Activated naive CD4-positive, alpha-beta T cell treated with anti-CD3 and anti-CD28 coated beads, Interleukin-2, amount 50 U/mL, for 16 hours (primary cell): ENCODE results near the gene SND1.
"Not testable (repeated sequence)": the region's sequence is repeated elsewhere in the genome, so short reads cannot be mapped to it uniquely, and the experiment has no call there.

Experiments
- DNase-seq: peaks from one replicate; pipeline ENCODE4 v3.0.0-alpha.2; 2020

SND1 gene

GRCh38 chr7:127810696-127811660 lies 159.0 kb downstream of the SND1 start:
- no peak for DNase-seq

GRCh38 chr7:127812540-127812939 lies 160.5 kb downstream of the SND1 start:
- DNase-seq = no peak

GRCh38 chr7:127813991-127814541 lies 162.1 kb downstream of the SND1 start:
- no peak for DNase-seq

- DNase-seq = no peak
These were observed 163.7 kb downstream of the SND1 start for GRCh38 chr7:127815631-127816145.

DNA sequence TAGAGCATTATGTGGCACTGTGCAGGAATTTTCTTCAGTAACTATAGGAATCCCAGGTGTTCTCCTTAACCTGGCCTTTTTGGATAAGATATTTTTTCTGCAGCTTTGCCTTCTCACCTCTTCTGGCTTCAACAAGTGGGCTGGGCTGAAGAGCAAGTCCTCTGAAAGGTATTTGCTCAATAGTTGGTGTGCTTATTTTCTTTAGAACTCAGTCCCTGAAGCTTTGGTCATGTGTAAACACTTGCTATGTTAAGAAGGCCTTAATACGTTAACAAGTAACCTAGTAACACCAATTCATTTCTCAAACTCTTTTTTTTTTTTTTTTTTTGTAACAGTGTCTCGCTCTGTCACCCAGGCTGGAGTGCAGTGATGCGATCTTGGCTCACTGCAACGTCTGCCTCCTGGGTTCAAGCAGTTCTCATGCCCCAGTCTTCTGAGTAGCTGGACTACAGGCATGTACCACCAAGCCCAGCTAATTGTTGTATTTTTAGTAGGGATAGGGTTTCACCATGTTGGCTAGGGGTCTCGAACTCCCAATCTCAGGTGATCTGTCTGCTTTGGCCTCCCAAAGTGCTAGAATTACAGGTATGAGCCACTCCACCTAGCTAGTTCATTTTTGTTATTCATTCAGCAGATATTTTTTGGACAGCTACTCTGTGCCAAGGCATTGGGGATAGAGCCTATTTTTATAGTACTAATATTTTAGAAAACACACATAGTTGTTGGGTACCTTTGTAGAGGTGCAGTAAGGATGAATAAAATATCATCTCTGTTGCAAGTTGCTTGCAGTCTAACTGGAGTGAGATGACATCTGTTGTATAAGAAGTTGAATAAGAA lies 164.6 kb downstream of the SND1 start:
- no peak for DNase-seq

GRCh38 chr7:127817466-127817865 lies 165.5 kb downstream of the SND1 start:
- no peak for DNase-seq

DNA sequence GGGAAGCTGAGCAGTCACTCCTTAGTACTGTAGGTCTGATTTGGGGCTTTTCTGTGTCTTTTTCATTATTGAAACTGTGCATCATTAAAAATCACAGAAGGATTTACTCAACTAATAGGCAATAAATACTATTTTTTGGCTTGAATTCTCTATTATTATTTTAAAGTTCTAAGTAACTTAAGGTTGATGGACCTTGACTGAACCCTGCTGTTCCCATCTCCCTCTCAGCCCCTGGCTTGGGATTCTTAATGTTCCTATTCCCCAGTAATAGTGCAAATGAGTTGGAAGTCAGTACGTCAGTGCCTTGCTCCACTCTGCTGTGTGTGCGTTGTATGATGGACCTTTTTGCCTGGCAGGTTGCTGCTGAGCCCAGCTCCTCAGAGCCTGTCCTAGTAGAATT lies 166.3 kb downstream of the SND1 start:
- no peak for DNase-seq

DNA sequence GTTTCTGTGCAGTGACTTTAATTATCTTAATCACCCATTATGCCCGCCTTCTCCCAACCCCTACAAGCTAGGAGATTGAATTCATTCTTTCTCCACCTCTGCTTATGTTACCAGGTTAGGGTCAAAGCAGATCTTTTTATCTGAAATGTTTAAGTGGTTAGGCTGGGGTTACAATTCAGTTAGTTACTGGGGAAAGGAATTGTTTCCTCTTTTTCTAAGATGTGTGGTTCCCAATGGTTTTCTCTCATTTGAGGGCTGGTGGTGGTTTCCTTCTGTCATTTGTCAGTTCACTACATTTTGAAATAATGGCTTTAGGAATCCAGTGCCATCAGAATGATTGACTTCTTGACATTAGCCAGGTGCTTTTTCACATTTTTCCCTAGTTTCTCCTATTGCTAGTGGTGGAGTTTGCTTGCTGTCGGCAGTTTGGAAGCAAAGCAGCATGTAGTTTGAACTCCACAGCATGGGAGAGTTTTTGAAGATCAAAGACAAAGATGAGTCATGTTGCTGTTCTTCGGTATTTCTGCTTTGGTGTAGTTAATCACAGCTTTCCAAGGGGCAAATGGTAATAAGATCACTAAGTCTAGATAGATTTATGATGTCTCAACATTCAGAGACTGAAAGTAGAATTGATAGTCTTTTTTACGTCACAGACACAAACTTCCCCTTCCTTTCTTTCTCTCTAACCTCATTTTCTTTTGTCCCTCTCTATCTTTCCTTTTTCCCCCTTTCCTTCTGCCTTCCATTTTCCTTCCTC lies 168.2 kb downstream of the SND1 start:
- DNase-seq = no peak

DNA sequence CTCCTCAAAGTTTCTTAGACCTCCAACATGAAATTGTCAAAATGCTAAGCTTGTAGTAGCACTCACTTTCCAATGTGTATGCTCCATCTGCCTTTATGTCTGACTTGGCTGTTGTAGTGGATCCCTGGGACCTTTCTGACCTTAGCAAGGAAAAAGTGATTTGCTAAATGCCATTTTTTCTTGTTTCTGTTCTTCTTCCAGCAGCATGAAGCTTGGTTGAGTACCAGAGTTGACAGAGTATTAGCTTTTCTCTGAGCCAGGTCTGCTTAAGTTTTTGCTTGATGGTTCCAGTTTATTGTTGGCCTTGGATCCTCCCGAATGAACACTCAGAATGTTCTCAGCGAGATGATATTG lies 168.7 kb downstream of the SND1 start:
- no peak for DNase-seq

GRCh38 chr7:127821146-127821545 lies 169.2 kb downstream of the SND1 start:
- DNase-seq = no peak

- DNase-seq = no peak
These were observed 171.0 kb downstream of the SND1 start for GRCh38 chr7:127822822-127823508.

DNA sequence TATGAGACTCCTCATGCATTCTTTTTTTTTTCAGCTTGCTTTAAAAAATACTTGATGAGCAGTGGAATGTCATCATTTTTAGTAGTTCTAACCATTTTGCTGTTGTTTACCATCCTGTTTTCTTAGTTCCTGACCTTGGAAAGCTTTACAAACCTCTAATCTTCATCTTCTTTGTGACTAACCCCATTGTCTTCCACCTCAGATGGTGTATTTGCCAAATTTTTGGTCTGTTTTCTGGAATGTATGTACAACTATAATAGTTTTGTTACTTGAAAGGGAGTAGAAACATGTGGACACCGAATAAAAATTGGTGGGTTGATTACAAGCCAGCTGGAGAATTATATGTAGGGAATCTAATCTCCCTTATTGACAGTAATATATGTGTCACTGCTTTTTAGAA lies 172.7 kb downstream of the SND1 start:
- DNase-seq = no peak

GRCh38 chr7:127828843-127829500 lies 177.0 kb downstream of the SND1 start:
- DNase-seq = no peak

DNA sequence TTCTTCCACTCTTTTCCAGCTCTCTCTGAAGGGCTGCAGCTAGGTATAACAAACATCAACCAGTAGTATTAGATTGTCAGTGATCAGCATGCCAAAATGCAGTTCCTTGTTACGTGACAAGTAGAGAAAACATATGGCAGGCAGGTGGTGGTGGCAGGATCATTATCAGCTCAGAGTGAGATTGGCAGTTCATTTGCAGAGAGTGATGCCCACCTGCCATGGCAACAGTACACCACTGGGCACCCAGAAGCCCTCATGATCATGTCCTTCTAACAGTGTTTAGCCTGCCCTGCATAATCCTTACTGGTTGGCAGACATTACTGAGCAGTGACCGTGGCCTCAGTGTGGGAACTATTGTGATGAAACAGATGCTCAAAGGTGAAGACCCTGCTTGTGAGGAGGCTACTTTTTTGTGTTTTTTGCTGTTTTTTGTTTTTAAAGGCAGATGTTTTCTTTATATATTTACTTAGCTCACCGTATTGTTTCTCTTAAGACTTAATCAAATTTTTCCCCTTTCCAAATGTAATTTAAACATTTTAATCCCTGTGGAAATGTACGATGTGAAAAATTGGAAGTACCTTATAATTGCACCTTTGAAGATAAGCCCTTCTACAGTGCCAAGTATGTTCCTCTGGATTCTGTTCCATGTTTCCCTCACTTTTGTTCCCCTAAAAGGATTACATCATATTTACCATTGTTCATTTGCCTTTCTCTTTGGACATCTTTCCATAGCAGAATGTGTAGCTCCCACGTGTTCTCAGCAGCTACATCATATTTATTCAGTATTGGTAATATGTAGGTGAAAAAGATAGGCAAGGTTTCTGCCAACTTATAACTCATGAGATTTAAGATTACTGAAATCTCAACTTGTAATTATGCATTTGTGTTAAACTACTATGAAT lies 179.6 kb downstream of the SND1 start:
- DNase-seq = no peak

DNA sequence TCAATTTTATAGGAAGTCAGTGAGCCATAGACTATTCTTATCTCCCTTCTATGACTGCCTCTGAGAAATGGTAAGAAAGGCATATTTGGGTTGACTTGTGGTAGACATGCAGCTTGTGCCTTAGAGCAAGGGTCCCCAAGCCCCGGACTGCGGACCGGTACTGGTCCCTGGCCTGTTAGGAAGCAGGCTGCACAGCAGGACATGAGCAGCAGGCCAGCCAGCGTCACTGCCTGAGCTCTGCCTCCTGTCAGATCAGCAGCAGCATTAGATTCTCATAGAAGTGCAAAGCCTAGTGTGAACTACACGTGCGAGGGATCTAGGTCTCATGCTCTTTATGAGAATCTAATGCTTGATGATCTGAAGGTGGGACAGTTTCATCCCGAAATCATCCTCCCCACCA lies 180.6 kb downstream of the SND1 start:
- DNase-seq = no peak

- no peak for DNase-seq
These were observed 181.6 kb downstream of the SND1 start for GRCh38 chr7:127833641-127834040.

DNA sequence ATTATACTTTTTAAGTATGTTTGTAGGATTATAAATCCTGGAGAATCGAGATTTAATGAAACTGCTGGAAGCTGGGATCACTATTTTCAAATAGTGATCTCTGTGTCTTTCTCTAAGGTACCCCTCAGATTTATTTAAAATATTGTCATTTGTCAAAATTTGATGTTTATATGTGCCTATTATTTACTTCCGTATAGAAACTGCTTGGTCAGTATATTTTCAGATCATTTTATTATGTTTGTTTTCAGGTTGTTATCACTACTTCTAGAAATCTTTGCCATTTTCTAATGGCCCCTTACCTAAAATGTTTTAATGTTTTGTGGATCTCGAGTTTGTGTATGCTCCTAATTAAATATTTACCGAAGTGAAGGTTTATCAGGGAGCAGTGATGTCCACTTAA lies 183.7 kb downstream of the SND1 start:
- no peak for DNase-seq

DNA sequence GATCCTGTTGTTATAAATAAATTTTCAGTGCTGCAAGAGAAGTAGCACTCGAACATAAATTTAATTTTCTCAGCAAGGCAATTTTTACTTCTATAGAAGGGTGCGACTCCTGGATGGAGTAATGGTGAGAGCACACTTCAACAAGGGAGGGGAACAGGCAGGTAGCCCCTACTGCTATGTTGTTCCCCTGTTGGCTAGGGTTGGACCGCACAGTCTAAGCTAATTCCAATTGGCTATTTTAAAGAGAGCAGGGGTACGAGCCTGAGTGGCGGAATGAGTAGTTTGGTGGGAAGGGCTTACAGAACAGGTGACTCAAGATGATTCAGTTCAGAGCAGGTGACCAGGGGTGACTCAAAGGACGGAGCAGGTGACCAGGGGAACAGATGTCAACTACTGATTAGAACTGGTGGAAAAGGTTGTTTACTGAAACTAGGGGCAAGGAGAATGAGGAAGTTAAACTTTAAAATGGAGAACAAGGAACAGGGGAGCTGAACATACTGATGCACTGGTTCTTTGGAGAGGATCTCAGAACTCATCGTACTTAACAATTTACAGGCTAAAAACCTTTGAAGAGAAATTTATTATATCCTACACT lies 185.9 kb downstream of the SND1 start:
- DNase-seq = not testable (repeated sequence)

GRCh38 chr7:127838816-127839415 lies 186.9 kb downstream of the SND1 start:
- no peak for DNase-seq
